Heart left ventricle (tissue), 16 donors: Measurements from ENCODE around the gene EFCAB5. TPM values are rescaled to one million over a fixed set of nuclear protein-coding genes. Genes with fewer than 3 reads are reported as not detected.
A peak's percentile ranks its signal among the peaks of the same experiment; 100 is the strongest.

Experiments used
- ATAC-seq, 4 donors: fragments of 200-7000 bp; cut with Tn5 transposase; one replicate each; pipeline ENCODE4 v1.9.1; 2020 to 2022; ENCODE audit warnings: moderate library complexity in 4 of 4, mild to moderate bottlenecking in 3 of 4, moderate number of reproducible peaks in 1 of 4
- DNase-seq, 5 donors: peaks; one replicate each; pipeline ENCODE4 v3.0.0-alpha.2; 2020
- H3K27ac ChIP-seq, 12 donors: fragments of 200-600 bp; sonication (generic) in 4 of 12; one replicate each; pipeline versions ENCODE4 v1.5.0 to v1.8.0; 2016 to 2022; ENCODE audit warnings: mild to moderate bottlenecking in 2 of 12
- H3K27me3 ChIP-seq, 9 donors: fragments of 200-600 bp; sonication (generic) in 2 of 9; one replicate each; pipeline versions ENCODE4 v1.5.1 to v1.8.0; 2016 to 2022; ENCODE audit warnings: mild to moderate bottlenecking in 3 of 9
- H3K36me3 ChIP-seq, 9 donors: fragments of 200-600 bp; sonication (generic) in 2 of 9; one replicate each; pipeline versions ENCODE4 v1.5.0 to v1.8.0; 2018 to 2022; ENCODE audit warnings: mild to moderate bottlenecking in 2 of 9
- H3K4me1 ChIP-seq, 12 donors: fragments of 200-600 bp; sonication (generic) in 4 of 12; one replicate each; pipeline versions ENCODE4 v1.5.0 to v1.8.0; 2016 to 2022; ENCODE audit warnings: mild to moderate bottlenecking in 3 of 12
- H3K4me3 ChIP-seq, 12 donors: fragments of 200-600 bp; sonication (generic) in 4 of 12; one replicate each; pipeline versions ENCODE4 v1.5.0 to v1.8.0; 2017 to 2022; ENCODE audit warnings: mild to moderate bottlenecking in 9 of 12, moderate library complexity in 4 of 12
- H3K9me3 ChIP-seq, 12 donors: fragments of 200-600 bp; sonication (generic) in 4 of 12; one replicate each; pipeline versions ENCODE4 v1.5.0 to v1.8.0; 2016 to 2022; ENCODE audit warnings: mild to moderate bottlenecking in 1 of 12
- POLR2A ChIP-seq, 2 donors: fragments of 450-650 bp; IDR thresholded peaks; one replicate each; pipeline ENCODE4 v1.6.1; 2017; ENCODE audit warnings: antibody characterized with exemption in 2 of 2, mild to moderate bottlenecking in 2 of 2, moderate library complexity in 2 of 2
- WGBS, 4 donors: extraction: QIAGEN DNeasy Blood & Tissue Kit in 2 of 4; methylation state at CpG; one replicate each; pipeline versions ENCODE4 v1.1.5 to v1.1.7; 2013 to 2018; 5-methylcytosine and 5-hydroxymethylcytosine counted together
- intact Hi-C, 10 donors: fragments of 100-400 bp; cut with DNase I; formaldehyde crosslinking; loops; one replicate each; pipeline versions ENCODE4 v1.11.1 to v1.14.2; 2022
- polyA plus RNA-seq, 2 donors: library from polyadenylated mRNA; stranded (reverse); fragments of 200-250 nt; gene quantifications; one replicate each; pipeline ENCODE4 v1.2.3, GENCODE V29; 2013
- total RNA-seq, 9 donors: library from RNA; depleted of rRNA in 2 of 9; stranded (reverse); fragments of >200 nt in 2 of 9; fragmentation: NEBNext Ultra II Directional in 3 of 9; extraction: Animal tissue kit (Norgen Biotek cat#: 25700) in 3 of 9; gene quantifications; one replicate each; pipeline versions ENCODE4 v1.1.0 to v1.2.4, GENCODE V29; 2016 to 2023
- TF ChIP-seq, protein P1 (sequence below), 12 donors: fragments of 200-600 bp; sonication (generic) in 4 of 12; IDR thresholded peaks; one replicate each; pipeline versions ENCODE4 v1.5.0 to v1.8.0; 2018 to 2022; ENCODE audit warnings: antibody characterized with exemption in 12 of 12, mild to moderate bottlenecking in 5 of 12
- donor health status: ischemic (EF 13 %, LVEDD 7.1; RV severe dilation, severe dysfunction).
- donor health status: healthy with polysubstance abuse.
- donor health status: DM: no; HTN: yes; CAD: no.
- donor health status: DM: no; HTN: no; CAD: no.
- donor health status: ischemic (EF 25% LVEDD 6.9; RV normal size, moderate dysfunction).
- donor health status: ischemic (EF 25% LVEDD 5.7; RV mildly dilated, moderate dysfunction).
- donor health status: healthy.
- donor health status: DM: yes; HTN: yes; CAD: no.
- donor health status: ischemic (EF 35%, LVEDD 5.7; RV mildly dilated, moderate dysfunction).
- donor health status: nonischemic (EF 11% LVEDD 7.7; RV severe dilation, severe dysfunction).
- donor health status: DM: yes; HTN: yes; CAD: no.
- donor health status: PGD.
- donor health status: ischemic (EF 29% LVEDD 5.4; RV normal size, mild dysfunction).
- donor health status: nonischemic (EF 23%, LVEDD 6.1; RV moderate dilation, normal function).

Gene EFCAB5
- total and polyA plus RNA-seq, 11 donors: 0.01 to 1.2 (median 0.61) TPM; not detected in 6

DNA sequence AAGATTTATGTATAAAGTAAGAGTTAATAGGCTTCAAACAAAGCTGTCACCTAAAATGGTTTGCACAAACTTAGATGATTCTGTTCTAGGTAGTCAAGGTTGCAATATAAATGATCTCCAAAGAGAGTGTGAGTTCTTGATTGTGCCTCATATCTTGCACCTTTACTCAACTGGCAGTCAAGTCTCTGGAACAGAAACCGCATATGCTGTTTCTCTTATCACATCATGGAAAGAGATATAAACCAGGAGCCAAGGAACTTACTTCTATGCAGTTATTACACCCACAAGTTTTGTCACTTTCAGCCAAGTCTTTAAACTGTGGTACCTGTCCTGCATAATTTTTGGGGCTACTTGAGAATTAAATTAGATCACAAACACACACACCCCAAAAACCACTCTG is 16.6 kb upstream of the EFCAB5 start:
- TF ChIP-seq, protein P1, sequence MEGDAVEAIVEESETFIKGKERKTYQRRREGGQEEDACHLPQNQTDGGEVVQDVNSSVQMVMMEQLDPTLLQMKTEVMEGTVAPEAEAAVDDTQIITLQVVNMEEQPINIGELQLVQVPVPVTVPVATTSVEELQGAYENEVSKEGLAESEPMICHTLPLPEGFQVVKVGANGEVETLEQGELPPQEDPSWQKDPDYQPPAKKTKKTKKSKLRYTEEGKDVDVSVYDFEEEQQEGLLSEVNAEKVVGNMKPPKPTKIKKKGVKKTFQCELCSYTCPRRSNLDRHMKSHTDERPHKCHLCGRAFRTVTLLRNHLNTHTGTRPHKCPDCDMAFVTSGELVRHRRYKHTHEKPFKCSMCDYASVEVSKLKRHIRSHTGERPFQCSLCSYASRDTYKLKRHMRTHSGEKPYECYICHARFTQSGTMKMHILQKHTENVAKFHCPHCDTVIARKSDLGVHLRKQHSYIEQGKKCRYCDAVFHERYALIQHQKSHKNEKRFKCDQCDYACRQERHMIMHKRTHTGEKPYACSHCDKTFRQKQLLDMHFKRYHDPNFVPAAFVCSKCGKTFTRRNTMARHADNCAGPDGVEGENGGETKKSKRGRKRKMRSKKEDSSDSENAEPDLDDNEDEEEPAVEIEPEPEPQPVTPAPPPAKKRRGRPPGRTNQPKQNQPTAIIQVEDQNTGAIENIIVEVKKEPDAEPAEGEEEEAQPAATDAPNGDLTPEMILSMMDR (IDR thresholded peaks at IDR 0.05): no peak
- TF ChIP-seq POLR2A (IDR thresholded peaks at IDR 0.05): no peak
- intact Hi-C loops: loop anchor here in 1 of 10 donors (10.0 kb wide), 1 partner anchor 60 kb away; no protein-coding TSS in a partner anchor
- 44 to 67% (median 55%) methylated on average over 1 of the region's 1 CpG for WGBS, 4 donors
- no peak overlapping the region for H3K27ac ChIP-seq
- H3K4me3 ChIP-seq: no peak overlapping the region
- peaks cover 0 to 33% (median 23%) of the 10 kb centered on the region in 12 donors for H3K4me1 ChIP-seq
- H3K27me3 ChIP-seq: no peaks in the 10 kb centered on the region
- ATAC-seq (no peak), DNase-seq (no peak)
- H3K9me3 ChIP-seq: no peaks in the 10 kb centered on the region
- peaks cover 0 to 7% (median 0%) of the 10 kb centered on the region in 9 donors for H3K36me3 ChIP-seq

DNA sequence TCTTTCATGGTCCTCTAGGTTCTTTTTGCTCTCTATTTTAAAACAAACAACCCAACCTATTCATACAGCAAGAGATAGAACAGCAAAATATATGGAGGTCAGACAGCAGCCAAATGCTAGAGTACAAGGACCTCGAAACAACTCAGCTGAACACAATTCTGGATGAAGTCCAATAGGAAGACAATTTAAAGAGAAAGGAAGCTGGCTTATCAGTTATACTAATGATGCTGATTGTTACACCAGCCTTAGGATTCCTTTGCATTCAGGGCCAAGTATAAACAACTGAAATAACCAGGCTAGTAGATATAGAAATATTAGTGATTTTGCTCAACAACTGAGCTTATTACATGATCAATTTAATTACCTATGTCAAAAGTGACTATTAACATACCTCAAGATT is 13.9 kb upstream of the EFCAB5 start:
- peaks cover 0 to 41% (median 32%) of the 10 kb centered on the region in 12 donors for H3K4me1 ChIP-seq
- intact Hi-C loops: loop anchor here in 1 of 10 donors (10.0 kb wide), 1 partner anchor 63 kb away; no protein-coding TSS in a partner anchor

DNA sequence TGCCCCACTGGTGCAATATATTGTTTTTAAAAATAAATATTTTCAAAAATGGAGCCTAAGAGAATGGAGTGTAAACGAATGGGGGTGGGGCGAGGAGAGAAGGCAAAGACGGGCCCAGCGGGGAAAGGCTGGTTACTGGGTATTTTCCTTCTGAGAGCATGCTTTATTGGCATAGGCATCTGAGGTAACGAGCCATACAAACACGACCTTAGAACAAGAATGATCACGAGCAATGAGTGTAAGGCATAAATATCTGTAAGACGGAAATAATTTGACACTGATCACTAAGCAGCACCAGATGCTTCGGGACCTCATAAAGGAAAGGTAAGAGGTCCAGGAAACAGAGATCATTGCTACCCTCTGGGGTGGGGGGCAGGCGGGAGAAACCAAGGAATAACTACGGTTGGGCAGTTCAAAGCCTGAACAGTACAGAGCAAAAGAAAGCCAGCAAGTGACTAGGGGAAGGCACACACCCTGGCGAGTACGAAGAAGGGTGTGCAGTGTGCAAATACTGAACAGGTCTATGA is 12.4 kb upstream of the EFCAB5 start:
- no peak for TF ChIP-seq POLR2A (IDR thresholded peaks at IDR 0.05)
- TF ChIP-seq, protein P1 (IDR thresholded peaks at IDR 0.05): no peak
- DNase-seq (peak in 1 of 5 donors; percentile 11), ATAC-seq (no peak)
- Histone ChIP-seq H3K9me3 (no peaks in the 10 kb centered on the region), H3K36me3 (peaks cover 0 to 7% (median 0%) of the 10 kb centered on the region in 9 donors), H3K27me3 (no peaks in the 10 kb centered on the region), H3K27ac (peak overlapping the region; percentile 46 to 93 (median 88)), H3K4me1 (peaks cover 0 to 41% (median 31%) of the 10 kb centered on the region in 12 donors), H3K4me3 (peak overlapping the region; percentile 65 to 95 (median 83))
- WGBS, 4 donors: 3 to 6% (median 4%) methylated on average over 13 of the region's 13 CpGs
- intact Hi-C loops: loop anchor here in 1 of 10 donors (10.0 kb wide), 1 partner anchor 64 kb away; no protein-coding TSS in a partner anchor

More for the DNA sequence above, 13.9 kb upstream of the EFCAB5 start:
- 0 to 10% (median 5%) methylated on average over 1 of the region's 1 CpG for WGBS, 4 donors
- H3K36me3 ChIP-seq: peaks cover 0 to 7% (median 0%) of the 10 kb centered on the region in 9 donors
- TF ChIP-seq, protein P1 (IDR thresholded peaks at IDR 0.05): no peak
- TF ChIP-seq POLR2A (IDR thresholded peaks at IDR 0.05): no peak
- no peak for DNase-seq
- H3K27ac ChIP-seq: no peak overlapping the region
- no peak for ATAC-seq
- no peaks in the 10 kb centered on the region for H3K27me3 ChIP-seq
- H3K9me3 ChIP-seq: no peaks in the 10 kb centered on the region
- peak overlapping the region in 1 of 12 donors; percentile 6 for H3K4me3 ChIP-seq

DNA sequence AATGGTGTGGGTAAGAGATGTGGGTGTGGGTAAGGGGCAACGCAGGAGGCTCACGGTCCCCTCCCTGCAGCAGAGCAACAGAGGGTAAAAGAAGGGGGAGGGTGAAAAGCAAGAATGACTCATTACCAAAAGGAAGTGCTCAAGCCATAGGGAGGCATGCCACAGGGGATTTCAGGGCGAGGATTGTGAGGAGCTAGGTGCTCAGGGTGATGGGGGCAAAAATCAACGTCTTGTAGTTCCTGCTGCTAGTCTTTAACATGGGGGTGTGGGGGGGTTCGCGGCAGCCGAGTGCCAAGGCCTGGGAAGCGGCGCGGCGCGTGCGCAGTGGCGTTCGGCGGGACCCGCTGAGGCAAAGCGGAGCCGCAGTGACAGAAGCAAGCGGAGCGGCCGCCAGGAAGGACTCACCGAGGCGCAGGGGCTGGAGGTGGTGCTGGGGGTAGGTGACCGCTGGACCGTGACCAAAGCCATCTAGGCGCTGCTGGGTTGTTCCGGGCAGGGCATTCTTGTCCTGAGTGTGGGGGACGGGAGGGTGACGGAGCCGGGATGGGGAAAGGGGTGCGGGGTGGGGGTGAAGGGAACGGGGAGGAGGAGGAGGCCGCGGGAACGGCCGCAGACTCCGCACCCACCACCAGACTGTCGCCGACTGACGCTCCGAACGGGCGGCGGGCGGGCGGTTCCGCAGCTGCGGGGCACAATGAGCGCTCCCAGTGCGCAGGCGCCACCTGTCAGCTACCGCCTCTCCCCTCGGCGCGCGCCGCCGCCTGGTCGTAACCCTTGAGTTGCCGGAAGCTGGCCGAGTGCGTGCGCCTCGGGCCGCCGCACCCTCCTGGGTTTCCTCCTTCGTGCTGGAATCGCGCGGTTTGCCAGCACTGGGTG is 11.7 kb upstream of the EFCAB5 start, which contains the start of gene SSH2:
SSH2 (minus strand) TSS at position 696 of the 876 bp plus-strand sequence; CDS start at position 468, 228 bp downstream.
- 0 to 1% (median 1%) methylated on average over 26 to 71 of the region's 71 CpGs for WGBS, 4 donors
- peaks cover 0 to 4% (median 0%) of the 10 kb centered on the region in 9 donors for H3K36me3 ChIP-seq
- intact Hi-C loops: loop anchor here (1.0 to 10.0 kb wide), 14 partner anchors 42 to 347 kb away; no protein-coding TSS in a partner anchor
- H3K9me3 ChIP-seq: no peaks in the 10 kb centered on the region
- ATAC-seq (peak; percentile 81 to 96 (median 94)), DNase-seq (peak; percentile 88 to 95 (median 92))
- H3K27me3 ChIP-seq: no peaks in the 10 kb centered on the region
- H3K4me3 ChIP-seq: peak within 1 kb of the TSS; percentile 65 to 95 (median 83)
- peak within 1 kb of the TSS; percentile 46 to 93 (median 88) for H3K27ac ChIP-seq
- H3K4me1 ChIP-seq: peaks cover 0 to 40% (median 31%) of the 10 kb centered on the region in 12 donors
- peak in 1 of 2 donors; percentile 56 for TF ChIP-seq POLR2A (IDR thresholded peaks at IDR 0.05)
- TF ChIP-seq, protein P1 (IDR thresholded peaks at IDR 0.05): peak in 3 of 12 donors; percentile 9 to 26 (median 21)
